GM10248 (cell line): ENCODE data around the gene SLX4.
"Not testable (repeated sequence)": the region's sequence is repeated elsewhere in the genome, so short reads cannot be mapped to it uniquely, and the experiment has no call there.

Source experiments
- CTCF ChIA-PET: fragments of 300-600 bp; sonication (Branson Sonifier 250); formaldehyde crosslinking; extraction: SDS; loops from one replicate; lab custom pipeline; 2021; ENCODE audit warnings: antibody characterized with exemption; lab: Yijun Ruan, JAX
- POLR2A ChIA-PET: fragments of 350-650 bp; sonication (Branson Sonifier 250); formaldehyde crosslinking; extraction: SDS; loops from one replicate; lab custom pipeline; 2020; ENCODE audit warnings: antibody characterized with exemption; lab: Yijun Ruan, JAX
- DNase-seq: peaks from one replicate; pipeline ENCODE4 v3.0.0; 2012; ENCODE audit errors: extremely low spot score
- CTCF ChIP-seq: IDR thresholded peaks from 2 replicates; pipeline ENCODE4 v1.5.1; 2012; ENCODE audit warnings: mild to moderate bottlenecking, low read depth; ENCODE audit errors: extremely low read depth, missing control alignments, control extremely low read depth

Gene SLX4

GRCh38 chr16:3611146-3611975, at the start of gene SLX4:
SLX4 (minus strand) TSS chr16:3611606; CDS start chr16:3608964, 2,642 bp downstream.
- POLR2A ChIA-PET = interaction anchor here (0.6 to 0.7 kb wide), 2 partner anchors 56 to 1647 kb away, joined by 4 to 6 read pairs; partner anchors contain the start of gene RPS2

DNA sequence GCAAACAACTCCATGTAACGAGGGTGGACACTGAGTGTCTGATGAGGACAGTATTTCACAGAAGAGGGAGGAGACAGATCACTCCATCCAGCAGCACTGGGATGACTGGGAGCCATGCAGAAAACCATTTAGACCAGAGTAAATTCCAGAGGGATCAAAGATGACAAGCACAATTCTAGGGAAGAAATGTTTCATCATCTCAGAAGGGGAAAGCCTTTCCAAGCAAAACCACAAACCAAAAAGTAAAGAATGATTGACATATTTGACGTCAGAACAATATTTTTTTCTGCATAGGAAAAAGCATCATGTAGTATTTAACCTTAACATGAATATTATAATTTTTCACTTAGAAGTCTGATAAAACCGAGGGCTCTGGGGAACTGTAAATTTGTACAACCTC, 47.8 kb upstream of the SLX4 start:
- no peak for TF ChIP-seq CTCF
- CTCF ChIA-PET = no interaction called here
- no peak for DNase-seq
- POLR2A ChIA-PET = no interaction called here

More at GRCh38 chr16:3611146-3611975, at the start of gene SLX4:
- CTCF ChIA-PET = no interaction called here
- TF ChIP-seq CTCF = no peak
- peak; percentile 100 for DNase-seq

DNA sequence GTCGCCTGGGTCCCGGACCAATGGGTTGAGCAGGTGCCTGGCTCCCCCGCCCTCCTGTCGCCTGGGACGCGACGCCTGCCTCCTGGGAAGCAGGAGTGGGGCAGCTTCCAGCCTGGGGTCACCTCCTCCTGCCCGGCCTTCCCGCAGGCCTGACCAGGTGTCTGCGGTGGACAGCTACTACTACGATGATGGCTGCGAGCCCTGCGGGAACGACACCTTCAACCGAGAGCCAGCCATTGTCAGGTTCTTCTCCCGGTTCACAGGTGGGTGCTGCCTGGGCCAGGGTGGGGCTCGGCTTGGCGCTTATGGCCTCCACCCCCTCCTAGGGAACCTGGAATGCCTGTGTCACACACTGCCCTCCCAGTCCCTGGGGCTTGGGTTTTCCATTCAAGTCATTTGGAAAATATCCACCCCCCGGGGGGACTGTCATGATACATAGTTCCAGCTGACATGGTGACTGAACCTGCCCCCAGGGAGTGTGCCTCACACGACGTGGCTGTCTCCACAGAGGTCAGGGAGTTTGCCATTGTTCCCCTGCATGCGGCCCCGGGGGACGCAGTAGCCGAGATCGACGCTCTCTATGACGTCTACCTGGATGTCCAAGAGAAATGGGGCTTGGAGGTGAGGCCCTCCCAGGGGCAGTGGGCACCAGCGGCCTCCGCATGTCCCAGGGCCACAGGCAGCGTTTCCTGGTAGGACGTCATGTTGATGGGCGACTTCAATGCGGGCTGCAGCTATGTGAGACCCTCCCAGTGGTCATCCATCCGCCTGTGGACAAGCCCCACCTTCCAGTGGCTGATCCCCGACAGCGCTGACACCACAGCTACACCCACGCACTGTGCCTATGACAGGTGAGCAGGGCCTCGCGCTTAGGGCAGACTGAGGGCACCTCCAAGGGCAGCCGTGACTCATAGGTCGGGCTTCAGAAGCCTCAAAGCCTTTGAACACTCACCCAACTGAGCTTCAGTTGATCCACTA, 45.4 kb upstream of the SLX4 start:
- CTCF ChIA-PET = interaction anchor here (1.6 kb wide), 1 partner anchor 33 kb away, joined by 3 read pairs; no protein-coding TSS in a partner anchor
- POLR2A ChIA-PET = no interaction called here
- no peak for TF ChIP-seq CTCF
- no peak for DNase-seq

DNA sequence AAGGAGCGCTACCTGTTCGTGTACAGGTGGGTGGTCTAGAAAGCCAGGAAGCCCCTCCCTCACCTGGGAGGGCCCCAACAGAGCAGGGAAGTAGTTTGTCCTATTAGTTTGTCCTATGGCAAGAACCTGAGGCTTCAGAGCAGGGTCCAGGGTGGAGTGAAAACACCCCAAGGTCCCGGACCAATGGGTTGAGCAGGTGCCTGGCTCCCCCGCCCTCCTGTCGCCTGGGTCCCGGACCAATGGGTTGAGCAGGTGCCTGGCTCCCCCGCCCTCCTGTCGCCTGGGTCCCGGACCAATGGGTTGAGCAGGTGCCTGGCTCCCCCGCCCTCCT, 44.7 kb upstream of the SLX4 start:
- POLR2A ChIA-PET, DNase-seq: not testable (repeated sequence)
- CTCF ChIA-PET = interaction anchor here (1.6 kb wide), 1 partner anchor 33 kb away, joined by 3 read pairs; no protein-coding TSS in a partner anchor

DNA sequence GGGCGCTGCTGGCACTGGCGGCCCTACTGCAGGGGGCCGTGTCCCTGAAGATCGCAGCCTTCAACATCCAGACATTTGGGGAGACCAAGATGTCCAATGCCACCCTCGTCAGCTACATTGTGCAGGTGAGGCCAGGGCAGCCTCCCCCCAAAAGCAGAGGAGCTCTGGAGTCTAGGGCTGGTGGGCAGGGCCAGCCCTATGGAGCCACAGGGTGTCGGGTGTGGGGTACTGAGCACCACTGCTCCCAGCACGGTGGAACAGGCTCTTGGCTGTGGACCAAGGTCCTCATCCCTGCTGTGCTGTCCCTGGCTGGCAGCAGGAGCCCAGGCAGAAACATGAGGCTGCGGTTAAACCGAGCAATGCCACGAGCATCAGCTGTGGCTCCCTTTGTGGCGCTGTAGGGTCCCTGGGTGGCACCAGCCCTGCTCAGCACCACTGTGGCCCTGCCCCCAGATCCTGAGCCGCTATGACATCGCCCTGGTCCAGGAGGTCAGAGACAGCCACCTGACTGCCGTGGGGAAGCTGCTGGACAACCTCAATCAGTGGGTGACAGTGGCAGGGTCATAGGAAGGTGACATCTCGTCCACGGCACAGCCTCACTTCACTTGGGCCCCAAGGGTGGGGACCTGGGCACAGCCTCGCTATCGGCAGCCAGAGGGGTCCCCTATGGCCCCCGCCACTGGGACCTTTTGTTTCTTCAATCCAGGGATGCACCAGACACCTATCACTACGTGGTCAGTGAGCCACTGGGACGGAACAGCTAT, 44.2 kb upstream of the SLX4 start:
- POLR2A ChIA-PET = no interaction called here
- CTCF ChIA-PET = interaction anchor here (0.7 to 1.3 kb wide), 3 partner anchors 9 to 22 kb away, joined by 3 to 6 read pairs (median 3); no protein-coding TSS in a partner anchor
- no peak for DNase-seq
- TF ChIP-seq CTCF = no peak

DNA sequence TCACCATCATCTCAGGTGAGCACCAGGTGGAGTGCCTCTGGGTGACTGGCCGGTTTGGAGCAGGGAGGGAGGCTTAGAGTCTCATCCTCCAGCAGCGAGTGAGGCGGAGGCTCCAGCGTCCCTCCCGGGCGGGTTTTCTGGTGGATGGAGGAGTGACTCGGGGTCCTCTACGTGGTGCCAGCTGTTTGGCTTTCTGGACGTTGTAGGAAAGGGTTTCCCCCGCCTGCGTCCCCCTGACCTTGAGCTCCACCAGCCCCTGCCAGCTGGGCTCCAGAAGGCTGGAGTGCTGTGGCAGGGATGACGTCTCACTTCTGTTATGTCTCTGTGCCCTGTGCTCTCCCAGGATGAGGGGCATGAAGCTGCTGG, 43.6 kb upstream of the SLX4 start:
- DNase-seq = no peak
- CTCF ChIA-PET = interaction anchor here (0.7 to 1.3 kb wide), 5 partner anchors 9 to 23 kb away, joined by 3 to 6 read pairs (median 3); no protein-coding TSS in a partner anchor
- POLR2A ChIA-PET = no interaction called here
- TF ChIP-seq CTCF = no peak
